ENCODE data around the gene YKT6.

YKT6 gene

DNA sequence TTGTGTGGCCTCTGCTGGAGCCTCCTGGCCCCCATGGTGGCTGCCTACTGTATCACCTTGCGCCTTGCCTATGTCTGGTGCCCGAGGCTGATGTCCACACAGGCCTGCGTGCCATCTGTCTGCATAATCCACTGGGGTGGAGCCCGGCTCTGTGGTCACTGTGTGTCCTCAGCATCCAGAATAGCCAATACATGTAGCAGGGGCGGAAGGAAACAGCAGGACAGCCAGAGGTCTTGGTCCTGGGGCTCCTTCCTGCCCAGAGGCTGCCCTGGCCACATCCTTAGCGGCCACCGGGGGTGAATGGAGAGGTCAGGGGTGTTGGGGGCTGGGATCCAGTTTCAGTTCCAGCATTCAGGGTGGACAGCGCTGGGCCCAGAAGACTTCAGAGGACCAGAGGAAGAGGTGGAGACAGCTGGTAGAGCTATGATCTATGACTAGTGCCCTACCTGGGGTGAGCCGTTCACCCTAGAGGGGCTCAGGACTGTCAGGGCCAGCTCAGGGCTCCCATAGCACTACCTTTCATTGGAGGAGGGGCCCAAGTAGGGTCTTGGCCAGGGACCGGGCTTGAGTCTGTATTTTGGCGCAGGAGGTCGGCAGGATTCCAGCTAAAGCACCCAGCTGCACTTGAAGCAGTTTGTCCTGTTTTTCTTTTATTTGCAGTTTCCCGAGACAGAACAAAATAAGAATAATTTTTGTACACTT, 15.9 kb downstream of the YKT6 start:
- TF ChIP-seq, protein P1, sequence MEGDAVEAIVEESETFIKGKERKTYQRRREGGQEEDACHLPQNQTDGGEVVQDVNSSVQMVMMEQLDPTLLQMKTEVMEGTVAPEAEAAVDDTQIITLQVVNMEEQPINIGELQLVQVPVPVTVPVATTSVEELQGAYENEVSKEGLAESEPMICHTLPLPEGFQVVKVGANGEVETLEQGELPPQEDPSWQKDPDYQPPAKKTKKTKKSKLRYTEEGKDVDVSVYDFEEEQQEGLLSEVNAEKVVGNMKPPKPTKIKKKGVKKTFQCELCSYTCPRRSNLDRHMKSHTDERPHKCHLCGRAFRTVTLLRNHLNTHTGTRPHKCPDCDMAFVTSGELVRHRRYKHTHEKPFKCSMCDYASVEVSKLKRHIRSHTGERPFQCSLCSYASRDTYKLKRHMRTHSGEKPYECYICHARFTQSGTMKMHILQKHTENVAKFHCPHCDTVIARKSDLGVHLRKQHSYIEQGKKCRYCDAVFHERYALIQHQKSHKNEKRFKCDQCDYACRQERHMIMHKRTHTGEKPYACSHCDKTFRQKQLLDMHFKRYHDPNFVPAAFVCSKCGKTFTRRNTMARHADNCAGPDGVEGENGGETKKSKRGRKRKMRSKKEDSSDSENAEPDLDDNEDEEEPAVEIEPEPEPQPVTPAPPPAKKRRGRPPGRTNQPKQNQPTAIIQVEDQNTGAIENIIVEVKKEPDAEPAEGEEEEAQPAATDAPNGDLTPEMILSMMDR (IDR thresholded peaks at IDR 0.05; ENCODE audit: poor library complexity, severe bottlenecking): no peak
- Histone ChIP-seq H3K27ac (ENCODE audit: poor library complexity, severe bottlenecking) (no peak overlapping the region), H3K4me1 (ENCODE audit: insufficient read depth, poor library complexity, severe bottlenecking) (no peaks in the 10 kb centered on the region), H3K9me3 (ENCODE audit: severe bottlenecking) (no peaks in the 10 kb centered on the region), H3K36me3 (ENCODE audit: low read depth) (peaks cover 7% of the 10 kb centered on the region), H3K4me3 (ENCODE audit: severe bottlenecking) (no peak overlapping the region), H3K27me3 (ENCODE audit: insufficient read depth, poor library complexity, severe bottlenecking) (no peaks in the 10 kb centered on the region)
- DNase-seq (ENCODE audit: low spot score) (peak; percentile 34), ATAC-seq (ENCODE audit: low read depth) (no peak; the same call in 2 of the 3 replicates)

GRCh38 chr7:44217223-44217714, 16.5 kb downstream of the YKT6 start:
- H3K4me1 ChIP-seq (ENCODE audit: insufficient read depth, poor library complexity, severe bottlenecking): no peaks in the 10 kb centered on the region
- peaks cover 2% of the 10 kb centered on the region for H3K36me3 ChIP-seq (ENCODE audit: low read depth)
- no peak overlapping the region for H3K27ac ChIP-seq (ENCODE audit: poor library complexity, severe bottlenecking)
- H3K9me3 ChIP-seq (ENCODE audit: severe bottlenecking): no peaks in the 10 kb centered on the region
- DNase-seq (ENCODE audit: low spot score) (peak; percentile 37), ATAC-seq (ENCODE audit: low read depth) (no peak)
- H3K27me3 ChIP-seq (ENCODE audit: insufficient read depth, poor library complexity, severe bottlenecking): no peaks in the 10 kb centered on the region
- TF ChIP-seq, protein P1 (IDR thresholded peaks at IDR 0.05; ENCODE audit: poor library complexity, severe bottlenecking): no peak
- no peak overlapping the region for H3K4me3 ChIP-seq (ENCODE audit: severe bottlenecking)

DNA sequence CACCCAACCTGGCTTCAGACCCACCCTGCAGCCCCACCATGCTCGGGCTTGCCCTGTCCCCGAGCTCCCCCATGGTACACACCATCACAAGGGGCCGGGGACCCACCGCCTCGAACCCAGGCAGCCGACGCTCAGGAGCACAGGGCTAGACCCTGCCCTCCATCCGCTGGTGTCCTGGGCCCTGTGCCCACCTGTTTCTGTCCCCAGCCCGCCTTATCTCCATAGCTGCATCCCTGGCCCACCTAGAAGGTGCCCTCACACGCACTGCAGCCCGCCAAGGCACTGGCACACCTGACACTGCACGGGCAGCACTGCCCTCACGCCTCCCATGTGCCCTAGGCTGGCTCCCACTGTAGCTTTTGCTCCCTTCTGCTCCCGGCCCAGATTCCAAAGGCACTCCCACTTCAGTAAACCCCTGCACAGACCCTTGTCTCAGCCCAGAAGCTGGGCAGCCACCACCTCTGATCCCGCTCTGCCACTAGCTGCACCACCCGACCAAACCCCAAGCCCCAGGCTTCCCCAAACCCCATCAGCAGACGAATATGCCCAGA, 17.1 kb downstream of the YKT6 start:
- DNase-seq (ENCODE audit: low spot score) (peak; percentile 34), ATAC-seq (ENCODE audit: low read depth) (no peak)
- H3K4me3 ChIP-seq (ENCODE audit: severe bottlenecking): no peak overlapping the region
- H3K27ac ChIP-seq (ENCODE audit: poor library complexity, severe bottlenecking): no peak overlapping the region
- no peaks in the 10 kb centered on the region; the same call in 1 of the 2 replicates for H3K36me3 ChIP-seq (ENCODE audit: low read depth)
- TF ChIP-seq, protein P1 (IDR thresholded peaks at IDR 0.05; ENCODE audit: poor library complexity, severe bottlenecking): no peak
- no peaks in the 10 kb centered on the region for H3K4me1 ChIP-seq (ENCODE audit: insufficient read depth, poor library complexity, severe bottlenecking)
- H3K27me3 ChIP-seq (ENCODE audit: insufficient read depth, poor library complexity, severe bottlenecking): no peaks in the 10 kb centered on the region
- no peaks in the 10 kb centered on the region for H3K9me3 ChIP-seq (ENCODE audit: severe bottlenecking)

GRCh38 chr7:44218418-44219201, 17.8 kb downstream of the YKT6 start:
- peak; percentile 56 for DNase-seq (ENCODE audit: low spot score)
- TF ChIP-seq, protein P1 (IDR thresholded peaks at IDR 0.05; ENCODE audit: poor library complexity, severe bottlenecking): no peak
- ATAC-seq (ENCODE audit: low read depth): no peak

More at GRCh38 chr7:44218418-44219201, 17.8 kb downstream of the YKT6 start:
- Histone ChIP-seq H3K9me3 (ENCODE audit: severe bottlenecking) (no peaks in the 10 kb centered on the region), H3K36me3 (ENCODE audit: low read depth) (no peaks in the 10 kb centered on the region), H3K4me1 (ENCODE audit: insufficient read depth, poor library complexity, severe bottlenecking) (peaks cover under 1% of the 10 kb centered on the region), H3K27ac (ENCODE audit: poor library complexity, severe bottlenecking) (no peak overlapping the region), H3K27me3 (ENCODE audit: insufficient read depth, poor library complexity, severe bottlenecking) (no peaks in the 10 kb centered on the region), H3K4me3 (ENCODE audit: severe bottlenecking) (no peak overlapping the region)
